NCI-H1092 (cell line): ENCODE measurements around the gene BTBD16.

Experiments used
- DNase-seq: peaks from one replicate; lab custom pipeline; 2025; lab: John Stamatoyannopoulos, UW

The BTBD16 gene

DNA sequence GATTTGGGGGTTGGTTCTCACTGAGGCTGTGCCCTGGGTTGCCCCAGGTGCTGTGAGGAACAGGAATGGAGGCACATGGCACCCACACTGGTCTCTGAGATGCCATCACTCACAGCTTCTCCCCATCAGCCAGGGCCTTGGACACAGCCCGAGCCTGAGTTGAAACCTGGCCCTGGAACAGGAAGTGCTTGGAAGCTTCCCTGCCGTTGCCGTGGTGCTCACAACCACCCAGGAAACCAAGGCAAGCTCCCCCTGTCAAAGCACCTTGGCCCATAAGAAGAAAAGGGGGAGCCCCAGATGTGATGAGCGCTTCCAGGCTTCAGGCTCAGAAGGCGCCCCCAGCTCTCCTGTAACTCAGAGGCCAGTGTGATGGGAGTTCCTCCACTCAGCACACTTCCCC is at the start of gene BTBD16:
Gene BTBD16 (plus strand): TSS at position 221 of the 400 bp plus-strand sequence. CDS start 3,786 bp downstream, outside the sequence.
- DNase-seq, result no peak

DNA sequence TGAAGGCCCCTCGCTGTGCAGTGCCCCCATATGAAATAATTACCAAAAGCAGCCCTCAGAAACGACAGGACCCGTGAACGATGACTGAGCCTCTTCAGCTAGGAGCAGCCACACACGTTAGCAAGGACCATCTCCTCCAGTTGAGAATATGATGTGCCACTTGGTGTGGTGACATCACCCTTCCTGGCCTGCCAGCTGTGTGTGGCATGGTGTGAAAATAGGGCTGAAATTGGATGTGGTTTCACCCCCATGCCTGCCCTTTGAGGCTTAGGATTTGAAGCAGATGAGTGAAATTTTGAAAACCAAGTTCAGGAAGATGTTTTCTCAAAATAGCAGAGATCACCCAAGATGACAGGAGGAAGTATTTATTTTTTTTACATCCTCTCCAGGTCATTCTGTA is 49.1 kb upstream of the BTBD16 start:
- no peak for DNase-seq

DNA sequence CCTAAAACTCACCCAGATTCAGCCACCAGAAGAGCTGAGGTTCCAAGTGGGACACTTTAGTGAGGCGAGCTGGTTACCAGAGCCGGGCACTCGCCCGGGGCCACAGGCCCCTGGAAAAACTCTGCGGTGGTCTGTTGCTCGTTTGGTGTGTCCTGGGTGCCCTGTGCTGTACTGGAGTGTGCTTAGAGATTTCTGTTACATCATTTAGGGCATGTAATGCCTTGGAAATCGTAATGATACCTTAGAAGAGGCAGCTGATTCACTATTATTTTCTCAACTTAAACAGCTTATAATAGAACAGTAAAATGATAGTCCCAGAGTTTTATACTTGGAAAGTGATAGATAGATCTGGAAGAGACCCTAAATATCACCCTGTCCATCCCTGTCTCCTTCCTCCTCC is 48.5 kb upstream of the BTBD16 start:
- DNase-seq, result no peak

DNA sequence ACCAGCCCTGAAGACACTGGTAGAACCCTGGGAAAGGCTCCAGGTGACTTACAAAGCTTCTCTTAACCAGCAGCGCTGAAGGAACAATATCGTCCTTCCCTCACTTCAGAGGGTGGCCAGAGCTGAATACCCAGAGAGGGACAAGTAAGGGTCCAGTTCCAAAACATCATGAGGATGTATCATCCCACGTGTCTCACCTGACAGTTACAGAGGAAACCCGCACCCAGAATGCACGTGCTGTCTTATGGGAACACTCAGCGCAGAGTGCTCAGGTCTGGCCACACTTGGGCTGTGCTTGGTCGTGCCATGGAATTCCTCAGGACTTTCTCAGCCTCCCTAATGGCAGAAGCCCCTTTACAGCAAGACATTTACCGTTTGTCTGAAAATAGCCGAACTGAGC is 46.9 kb upstream of the BTBD16 start:
- no peak for DNase-seq

DNA sequence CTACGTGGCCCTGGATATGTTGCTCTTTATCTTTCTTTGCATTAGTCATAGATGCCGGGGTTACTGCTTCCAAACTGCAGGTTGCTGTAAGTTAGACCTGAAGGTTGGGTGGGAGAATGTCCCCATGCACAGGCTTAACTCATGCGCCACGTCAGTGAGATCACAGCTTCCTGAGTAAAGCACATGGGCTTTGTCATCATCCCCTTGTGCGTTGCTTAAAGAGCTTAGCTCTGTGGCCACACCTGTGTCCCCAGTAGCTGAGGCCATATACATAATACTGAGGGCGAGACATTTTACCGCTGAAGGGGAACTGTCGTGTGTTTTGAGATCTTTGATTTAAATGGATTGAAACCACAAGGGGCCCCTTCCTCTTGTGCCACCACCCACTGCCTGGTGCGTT is 45.8 kb upstream of the BTBD16 start:
- DNase-seq, result no peak

DNA sequence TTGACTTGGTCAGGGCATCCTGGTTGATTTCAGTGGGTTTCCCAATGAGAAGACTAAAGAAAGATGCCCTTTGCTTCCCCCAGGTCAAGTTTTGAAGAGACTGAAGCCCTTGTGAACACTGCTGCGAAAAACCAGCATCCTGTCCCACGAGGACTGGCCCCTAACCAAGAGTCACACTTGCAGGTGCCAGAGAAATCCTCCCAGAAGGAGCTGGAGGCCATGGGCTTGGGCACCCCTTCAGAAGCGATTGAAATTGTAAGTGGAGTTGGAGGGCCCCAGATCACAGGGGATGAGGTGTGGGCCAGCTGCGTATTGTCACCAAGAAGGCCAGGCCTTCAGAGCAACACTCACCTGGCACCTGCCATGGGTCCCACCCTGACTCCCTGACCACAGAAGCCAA is 43.3 kb upstream of the BTBD16 start:
- DNase-seq, result no peak

DNA sequence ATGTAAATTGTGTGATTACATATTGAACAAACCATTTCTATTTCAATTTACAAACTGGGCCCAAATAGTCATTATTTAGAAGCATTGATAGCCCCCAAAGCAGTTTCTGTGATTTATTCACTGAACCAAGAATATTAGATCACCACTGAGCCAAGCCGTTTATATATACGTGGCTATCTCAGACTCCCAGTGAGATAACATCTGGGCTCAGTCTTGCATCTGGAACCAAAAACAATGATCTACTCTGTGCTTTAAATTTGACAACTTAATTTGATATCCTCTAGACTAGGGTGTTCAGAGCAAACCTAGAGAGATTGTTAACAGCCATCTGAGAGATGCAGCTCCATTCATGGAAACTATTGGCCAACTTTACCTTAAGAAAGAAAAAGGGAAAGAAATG is 41.4 kb upstream of the BTBD16 start:
- DNase-seq, result no peak

DNA sequence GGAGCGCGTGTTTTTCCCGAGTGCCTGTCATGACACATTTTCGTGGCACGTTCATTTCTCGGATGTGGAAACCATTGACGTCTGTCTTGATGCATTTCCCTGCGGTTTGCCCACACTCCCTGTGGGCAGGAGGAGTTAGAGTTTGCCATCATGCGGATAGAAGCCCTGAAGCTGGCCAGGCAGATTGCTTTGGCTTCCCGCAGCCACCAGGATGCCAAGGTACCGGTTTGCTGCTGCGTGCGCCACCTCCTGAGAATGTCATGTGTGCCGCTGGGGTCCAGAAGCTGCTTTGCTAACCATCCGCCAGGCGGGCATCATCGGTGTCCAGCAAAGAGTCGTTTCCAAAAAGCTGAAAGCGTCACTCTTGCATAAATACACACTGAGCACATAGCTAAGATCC is 40.9 kb upstream of the BTBD16 start:
- DNase-seq, result no peak

DNA sequence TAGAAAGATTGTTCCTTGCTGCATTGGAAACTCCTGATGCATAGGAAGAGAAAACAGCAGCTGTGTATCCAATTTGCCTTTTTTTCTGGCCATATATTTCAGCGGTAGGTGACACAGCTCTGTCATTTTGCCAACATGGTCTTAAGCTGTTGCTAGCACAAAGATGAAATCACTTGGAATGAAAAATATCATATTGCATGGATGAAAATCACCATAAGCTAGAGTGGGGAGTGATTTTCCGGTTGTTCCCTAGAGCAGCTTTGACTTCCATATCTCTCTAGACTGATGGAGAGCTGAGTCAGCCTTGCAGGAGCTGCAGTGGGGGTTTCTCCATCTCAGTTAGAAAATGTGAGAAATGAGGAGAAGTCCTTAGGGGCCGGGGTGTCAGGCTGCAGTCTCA is 38.3 kb upstream of the BTBD16 start:
- peak; percentile 48 for DNase-seq

DNA sequence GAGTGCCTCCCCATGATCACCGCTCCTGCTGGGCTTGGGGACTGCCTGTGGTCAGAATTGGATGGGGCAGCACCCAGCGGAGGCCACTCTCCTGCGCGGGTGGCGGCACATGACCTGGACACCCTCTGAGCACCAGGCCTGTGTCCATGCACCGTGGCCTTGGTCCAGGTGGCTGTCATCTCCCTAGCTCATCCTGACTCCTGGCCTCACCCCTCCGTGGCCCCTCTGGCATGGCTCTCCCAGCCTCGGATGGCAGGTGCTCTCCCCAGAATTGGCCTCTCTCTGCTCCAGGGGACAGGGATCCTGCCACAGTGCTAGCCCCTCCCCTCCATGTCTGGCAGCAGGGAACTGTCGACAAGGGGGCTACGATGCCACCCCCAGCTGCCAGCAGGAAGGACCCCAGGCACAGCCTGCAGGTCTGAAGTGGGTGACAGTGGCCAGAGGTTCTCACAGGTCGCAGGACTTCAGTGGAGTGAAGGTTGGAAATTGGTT is 37.2 kb upstream of the BTBD16 start:
- DNase-seq, result no peak

DNA sequence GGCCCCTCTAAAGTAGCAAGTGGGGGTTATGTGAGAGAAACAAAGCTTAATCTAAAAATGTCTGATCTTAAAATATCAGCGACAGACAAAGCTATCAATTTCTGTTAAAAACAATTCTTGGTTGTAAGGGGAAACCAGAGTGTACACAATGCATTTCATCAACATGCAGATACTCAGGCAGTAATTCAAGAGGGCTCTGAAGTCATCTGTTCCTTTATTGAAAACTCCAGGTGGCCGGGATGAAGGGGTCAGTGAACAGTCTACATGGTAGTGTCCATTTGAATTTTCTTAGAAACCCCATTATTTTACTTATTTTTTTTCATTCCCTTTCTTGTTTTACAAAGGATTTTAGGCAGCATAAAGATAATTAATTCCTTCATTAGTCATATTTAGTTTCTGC is 36.7 kb upstream of the BTBD16 start:
- peak; percentile 34 for DNase-seq

DNA sequence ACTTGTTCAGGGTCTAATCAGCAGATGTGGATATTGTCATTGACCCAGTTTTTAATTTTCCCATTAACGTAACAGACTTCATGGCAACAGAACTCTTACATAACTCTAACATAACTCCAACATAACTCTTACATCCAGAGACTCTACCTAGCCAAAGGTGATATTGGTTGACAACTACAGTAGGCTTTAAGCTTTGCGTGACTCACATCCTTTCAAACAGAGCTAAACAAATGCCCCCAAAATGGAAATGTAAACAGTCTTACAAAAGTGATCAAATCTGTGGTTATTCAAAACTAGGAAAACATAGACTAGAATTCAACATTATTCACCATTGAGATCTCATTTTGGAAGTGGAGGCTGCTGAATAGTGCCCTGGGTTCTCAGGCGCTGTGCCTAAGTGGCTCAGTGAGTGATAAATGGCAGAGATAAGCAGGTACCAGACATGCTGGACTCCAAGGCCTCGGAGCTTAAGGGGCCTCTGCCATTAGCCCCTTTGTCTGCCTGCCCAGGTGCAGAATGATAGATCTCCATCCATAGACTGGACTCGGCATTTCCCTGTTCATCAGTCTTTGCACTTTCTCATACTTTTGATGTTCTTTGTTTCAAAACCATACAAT is 34.3 kb upstream of the BTBD16 start:
- no peak for DNase-seq

DNA sequence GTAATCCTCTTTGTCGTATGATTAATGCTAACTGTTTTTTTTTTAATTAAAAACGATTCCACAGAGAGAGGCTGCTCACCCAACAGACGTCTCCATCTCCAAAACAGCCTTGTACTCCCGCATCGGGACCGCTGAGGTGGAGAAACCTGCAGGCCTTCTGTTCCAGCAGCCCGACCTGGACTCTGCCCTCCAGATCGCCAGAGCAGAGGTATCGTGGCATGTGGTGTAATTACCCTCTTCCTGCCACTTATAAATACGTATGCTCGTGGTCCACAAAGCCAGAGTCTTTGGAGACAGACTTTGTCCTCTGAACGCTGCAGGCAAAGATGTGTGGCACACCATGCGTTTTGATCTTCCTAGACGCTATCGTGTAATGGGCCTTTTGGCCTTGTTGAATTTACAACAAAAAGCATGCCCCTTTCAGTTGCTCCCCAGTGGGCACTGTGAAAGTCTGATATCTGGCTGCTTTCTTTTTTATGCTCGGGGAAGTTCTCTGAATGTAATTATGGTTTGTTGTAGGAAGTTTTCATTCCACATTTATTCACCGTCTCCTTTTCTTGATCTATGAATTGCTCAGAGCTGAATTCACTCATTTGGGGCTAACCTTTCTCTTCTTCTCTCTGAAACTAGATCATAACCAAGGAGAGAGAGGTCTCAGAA is 33.6 kb upstream of the BTBD16 start:
- DNase-seq, result no peak

DNA sequence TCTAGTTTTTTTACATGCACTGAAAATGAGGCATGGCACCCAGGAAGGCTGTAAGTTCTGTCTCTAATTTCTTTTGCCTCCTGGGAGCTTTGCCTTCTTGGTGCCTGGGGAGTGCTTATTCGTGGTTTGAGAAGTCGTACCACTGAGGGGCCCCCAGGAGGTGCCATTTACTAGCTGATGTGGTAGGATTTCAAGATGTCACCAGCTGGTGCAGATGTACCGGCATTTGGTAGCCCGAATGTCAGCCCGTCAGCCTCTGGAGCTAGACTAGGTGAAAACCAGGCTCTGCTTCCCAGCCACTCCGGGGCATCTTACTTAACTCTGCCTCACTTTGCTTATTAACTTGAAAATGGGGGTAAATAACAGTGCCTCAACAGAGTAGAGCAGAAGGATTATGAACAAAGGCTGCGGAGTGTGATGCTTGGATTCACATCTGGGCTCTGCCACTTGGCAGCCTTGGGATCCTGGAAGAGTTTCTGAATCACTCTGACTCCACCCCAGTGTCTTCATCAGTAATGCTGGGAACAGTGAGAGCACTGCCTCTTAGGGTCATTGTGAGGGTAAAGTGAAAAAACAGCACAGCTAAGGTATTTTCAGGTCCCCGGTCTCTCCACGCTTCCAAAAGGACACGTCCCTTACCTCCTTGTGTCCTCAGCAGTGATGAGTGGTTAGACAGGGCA is 31.4 kb upstream of the BTBD16 start:
- DNase-seq, result no peak

DNA sequence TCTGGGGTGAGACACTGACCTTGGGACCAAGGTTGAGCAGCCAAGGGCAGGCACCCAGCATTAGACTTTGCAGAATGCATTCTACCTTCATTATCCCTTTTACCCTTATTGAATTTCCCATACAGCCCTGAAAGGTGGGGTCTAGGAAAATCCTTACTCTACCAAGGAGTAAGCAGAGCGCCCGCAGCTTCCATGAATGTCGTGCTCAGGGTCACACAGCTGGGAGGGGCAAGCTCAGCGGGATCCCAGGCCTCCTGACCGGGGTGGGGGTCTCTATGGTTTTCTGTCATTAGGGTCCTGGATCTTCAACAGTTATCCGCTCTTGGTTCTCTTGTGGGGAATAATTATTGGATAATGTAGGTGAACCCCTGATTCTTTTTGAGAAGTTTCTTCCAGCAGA is 30.7 kb upstream of the BTBD16 start:
- no peak for DNase-seq

DNA sequence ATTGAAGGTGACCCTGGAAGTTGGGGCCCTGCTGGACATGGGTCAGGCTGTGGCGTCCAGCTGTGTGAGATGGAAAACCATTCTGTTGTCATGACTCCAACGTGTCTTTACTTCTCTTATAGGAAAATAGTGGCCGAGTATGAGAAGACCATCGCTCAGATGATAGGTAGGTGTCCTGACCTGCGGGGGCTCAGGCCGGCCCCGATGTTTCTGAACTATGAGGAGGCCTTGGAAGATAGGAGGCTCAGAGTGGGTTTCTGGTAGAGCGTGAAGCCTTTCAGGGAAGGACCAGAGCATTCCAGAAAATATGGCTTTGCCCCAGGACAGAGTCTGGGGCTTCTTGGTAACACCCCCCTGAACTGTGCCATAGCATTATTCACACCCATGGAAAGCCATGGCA is 29.3 kb upstream of the BTBD16 start:
- DNase-seq, result no peak

DNA sequence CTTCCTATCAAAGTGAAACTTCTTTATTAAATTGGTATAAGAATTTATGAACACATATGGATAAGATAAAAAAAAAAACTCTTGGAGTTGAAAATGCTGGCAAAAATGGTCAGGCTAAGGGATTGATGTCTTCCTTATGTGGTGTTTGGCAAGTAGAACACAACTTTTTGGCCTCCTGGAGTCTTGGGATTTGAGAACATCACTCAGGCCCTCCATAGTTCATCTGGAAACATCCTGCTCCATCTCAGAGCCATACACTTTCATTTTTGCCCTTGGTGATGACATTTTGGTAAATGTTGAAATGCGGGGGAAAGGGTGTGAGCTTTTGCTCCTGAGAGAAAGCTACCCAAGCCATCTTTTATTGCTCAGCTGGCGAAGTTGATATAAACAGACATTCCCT is 27.5 kb upstream of the BTBD16 start:
- DNase-seq, result no peak

DNA sequence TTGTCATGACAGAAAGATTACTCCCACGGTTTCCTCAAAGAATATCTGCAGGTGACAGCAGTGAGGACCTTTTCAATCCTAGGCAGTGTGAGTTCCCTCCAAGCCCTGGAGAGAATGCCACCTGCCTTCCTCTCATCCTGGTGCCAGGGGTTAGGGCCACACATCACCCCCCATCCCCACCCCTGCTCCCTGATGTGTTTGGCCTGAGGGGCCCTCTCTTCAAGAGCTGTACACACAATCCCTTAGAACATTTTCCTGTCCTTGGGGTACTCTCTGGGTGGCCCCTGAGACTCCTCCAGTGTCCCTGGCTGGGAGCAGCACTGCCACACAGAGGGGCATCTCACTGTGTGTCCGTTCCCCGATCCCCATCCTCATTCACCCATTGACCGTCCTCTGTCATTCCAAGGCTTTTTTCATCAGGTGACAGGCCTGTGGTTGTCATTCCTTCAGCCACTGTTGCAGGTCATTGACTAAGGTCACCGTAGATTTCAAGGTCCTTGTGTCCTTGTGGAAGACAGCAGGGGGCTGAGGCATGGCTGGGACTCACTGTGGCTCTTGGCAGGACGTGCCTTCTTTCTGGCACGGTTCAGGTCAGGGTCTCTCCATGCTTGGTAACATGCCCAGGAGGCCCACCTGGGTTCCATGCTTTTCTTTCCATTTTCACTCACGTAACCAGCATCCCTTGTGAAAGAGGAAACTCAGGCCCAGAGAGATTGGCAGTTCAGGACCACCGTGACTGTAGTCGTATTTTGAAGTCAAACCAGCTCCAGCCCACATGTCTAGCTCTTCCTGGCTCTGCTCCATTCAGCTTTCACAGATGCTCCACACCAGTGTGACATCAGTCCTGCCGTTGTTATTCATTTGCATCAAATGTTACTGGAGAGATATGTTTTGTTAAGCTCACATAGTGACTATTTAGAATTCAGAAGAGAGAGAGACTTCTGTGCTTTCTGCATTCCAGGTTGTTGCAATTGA is 26.8 kb upstream of the BTBD16 start:
- no peak for DNase-seq

DNA sequence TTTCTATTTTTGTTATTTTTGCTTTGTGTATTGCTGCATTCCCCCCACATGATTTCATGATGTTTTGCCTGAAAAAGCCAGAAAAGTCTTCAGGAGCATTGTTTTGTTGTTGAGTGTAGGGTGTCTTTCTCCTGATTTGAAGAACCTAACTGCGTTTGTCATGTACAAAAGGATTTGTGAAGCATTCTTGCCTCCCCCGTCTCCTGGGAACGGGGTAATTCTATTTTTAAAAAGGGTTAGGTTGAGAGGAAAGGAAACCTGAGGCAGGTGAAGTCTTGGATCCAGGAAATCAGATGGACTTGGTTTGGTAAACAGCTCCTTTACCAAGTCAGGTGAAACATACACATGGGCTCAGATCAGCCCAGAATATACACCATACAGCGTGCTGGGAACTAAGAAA is 26.0 kb upstream of the BTBD16 start:
- DNase-seq, result no peak

DNA sequence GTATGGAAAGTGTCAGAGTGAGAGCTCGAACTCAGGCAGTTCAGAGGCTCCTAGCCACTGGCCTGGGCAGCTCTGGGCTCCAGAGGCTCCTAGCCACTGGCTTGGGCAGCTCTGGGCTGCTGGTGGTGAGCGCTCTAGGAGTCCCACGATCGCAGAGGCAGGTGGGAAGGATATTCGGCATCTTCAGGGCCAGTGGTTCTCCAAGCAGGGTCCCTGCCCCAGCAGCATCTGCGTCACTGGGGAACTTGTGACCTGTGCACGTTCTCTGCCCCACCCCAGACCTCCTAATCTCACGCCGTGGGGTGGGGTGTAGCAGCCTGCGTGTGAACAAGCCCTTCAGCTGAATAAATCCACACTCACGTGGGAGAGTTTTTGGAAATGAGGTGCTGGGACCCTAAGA is 25.2 kb upstream of the BTBD16 start:
- no peak for DNase-seq

DNA sequence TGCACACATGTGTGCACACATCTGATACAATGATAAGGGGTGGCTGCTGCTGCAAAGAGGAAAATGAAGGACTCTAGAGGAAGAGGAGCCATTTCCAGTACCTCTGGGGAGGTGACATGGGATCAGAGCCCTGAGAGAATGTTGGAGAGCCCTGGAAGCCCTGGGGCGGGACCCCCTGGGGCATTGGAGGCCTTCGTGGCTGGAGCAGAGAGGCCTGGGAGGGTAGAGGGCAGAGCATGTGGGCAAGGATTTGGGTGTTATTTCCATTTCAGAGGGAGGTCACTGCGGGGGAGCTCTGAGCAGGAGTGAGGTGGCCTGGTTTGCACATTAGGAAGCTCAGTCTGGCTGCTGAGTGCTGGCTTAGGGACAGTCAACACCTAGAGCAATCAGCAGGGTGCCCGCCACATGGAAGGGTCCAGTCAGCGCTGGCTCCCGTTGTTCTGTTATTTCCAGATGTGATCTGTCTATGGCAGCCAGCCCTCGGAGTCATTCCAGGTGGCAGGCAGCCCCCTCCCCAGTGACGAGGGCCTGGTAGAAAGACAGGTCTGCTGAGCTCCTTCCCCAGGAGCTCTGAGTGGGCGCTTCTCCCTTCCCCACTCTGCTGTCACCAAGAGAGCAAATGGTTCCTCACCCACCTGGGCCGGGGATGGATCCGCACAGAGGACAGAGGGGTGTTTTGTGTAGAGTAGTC is 24.1 kb upstream of the BTBD16 start:
- DNase-seq, result no peak
